Pancreas (tissue), 10 donors: Measurements from ENCODE around the gene ARMC12. TPM values are rescaled to one million over a fixed set of nuclear protein-coding genes. Genes with fewer than 3 reads are reported as not detected.

Experiments
- ATAC-seq, 4 donors: fragments of 200-7000 bp; cut with Tn5 transposase; one replicate each; pipeline versions ENCODE4 v1.8.0 to v1.9.1; 2020; ENCODE audit warnings: mild to moderate bottlenecking in 4 of 4, moderate library complexity in 4 of 4
- DNase-seq, 6 donors: peaks; one replicate each; pipeline ENCODE4 v3.0.0-alpha.2; 2020
- FAIRE-seq: peaks from 2 replicates; lab custom pipeline; 2012; peaks lifted over from hg19 to GRCh38; lab: Jason Lieb, UNC
- H3K27ac ChIP-seq, 4 donors: fragments of 200-600 bp; sonication (generic); 1 replicate in 3 of 4; 2 replicates in 1 of 4; pipeline versions ENCODE4 v1.5.0 to v1.8.0; 2020
- H3K27me3 ChIP-seq, 4 donors: fragments of 200-600 bp; one replicate each; pipeline ENCODE4 v1.8.0; 2021
- H3K36me3 ChIP-seq, 3 donors: fragments of 200-600 bp; sonication (generic) in 1 of 3; one replicate each; pipeline versions ENCODE4 v1.5.0 to v1.8.0; 2020 to 2021
- H3K4me1 ChIP-seq, 3 donors: fragments of 200-600 bp; one replicate each; pipeline ENCODE4 v1.8.0; 2021
- H3K4me3 ChIP-seq, 4 donors: fragments of 200-600 bp; sonication (generic) in 2 of 4; one replicate each; pipeline versions ENCODE4 v1.5.0 to v1.8.0; 2020 to 2021
- H3K9me3 ChIP-seq, 4 donors: fragments of 200-600 bp; one replicate each; pipeline ENCODE4 v1.8.0; 2021
- CTCF ChIP-seq, 4 donors: fragments of 200-600 bp; sonication (generic) in 3 of 4; IDR thresholded peaks; one replicate each; pipeline versions ENCODE4 v1.5.0 to v1.8.0; 2021; ENCODE audit warnings: antibody characterized with exemption in 4 of 4
- WGBS, 2 donors: extraction: QIAGEN DNeasy Blood & Tissue Kit; methylation state at CpG; one replicate each; pipeline ENCODE4 v1.1.7; 2013; 5-methylcytosine and 5-hydroxymethylcytosine counted together
- intact Hi-C, 3 donors: fragments of 100-400 bp; cut with DNase I; formaldehyde crosslinking; loops; one replicate each; pipeline versions ENCODE4 v1.11.1 to v1.14.2; 2022
- polyA plus RNA-seq, 2 donors: library from polyadenylated mRNA; stranded (reverse); fragments of 200-250 nt; gene quantifications; one replicate each; pipeline ENCODE4 v1.2.3, GENCODE V29; 2013
- total RNA-seq, 6 donors: library from RNA; stranded (reverse); fragmentation: NEBNext Ultra II Directional in 4 of 6; extraction: Animal tissue kit (Norgen Biotek cat#: 25700) in 4 of 6; gene quantifications; one replicate each; pipeline versions ENCODE4 v1.2.1 to v1.2.4, GENCODE V29; 2021 to 2023
- donor health status: healthy with polysubstance abuse.
- donor health status: DM: no; HTN: no; CAD: no; lungs with moderate emphysema.
- donor health status: DM: no; HTN: no; CAD: no.
- donor health status: control.
- donor health status: control.
- donor health status: Bipolar disorder and iron deficiency.
- donor health status: DM: yes; HTN: yes; CAD: no.
- donor health status: DM: no; HTN: no; CAD: no.
- donor health status: DM: no; HTN: no; CAD: no.
- donor health status: DM: yes; HTN: yes; CAD: no.

Gene ARMC12
- total and polyA plus RNA-seq, 8 donors: 0.12 to 2.6 (median 0.57) TPM

DNA sequence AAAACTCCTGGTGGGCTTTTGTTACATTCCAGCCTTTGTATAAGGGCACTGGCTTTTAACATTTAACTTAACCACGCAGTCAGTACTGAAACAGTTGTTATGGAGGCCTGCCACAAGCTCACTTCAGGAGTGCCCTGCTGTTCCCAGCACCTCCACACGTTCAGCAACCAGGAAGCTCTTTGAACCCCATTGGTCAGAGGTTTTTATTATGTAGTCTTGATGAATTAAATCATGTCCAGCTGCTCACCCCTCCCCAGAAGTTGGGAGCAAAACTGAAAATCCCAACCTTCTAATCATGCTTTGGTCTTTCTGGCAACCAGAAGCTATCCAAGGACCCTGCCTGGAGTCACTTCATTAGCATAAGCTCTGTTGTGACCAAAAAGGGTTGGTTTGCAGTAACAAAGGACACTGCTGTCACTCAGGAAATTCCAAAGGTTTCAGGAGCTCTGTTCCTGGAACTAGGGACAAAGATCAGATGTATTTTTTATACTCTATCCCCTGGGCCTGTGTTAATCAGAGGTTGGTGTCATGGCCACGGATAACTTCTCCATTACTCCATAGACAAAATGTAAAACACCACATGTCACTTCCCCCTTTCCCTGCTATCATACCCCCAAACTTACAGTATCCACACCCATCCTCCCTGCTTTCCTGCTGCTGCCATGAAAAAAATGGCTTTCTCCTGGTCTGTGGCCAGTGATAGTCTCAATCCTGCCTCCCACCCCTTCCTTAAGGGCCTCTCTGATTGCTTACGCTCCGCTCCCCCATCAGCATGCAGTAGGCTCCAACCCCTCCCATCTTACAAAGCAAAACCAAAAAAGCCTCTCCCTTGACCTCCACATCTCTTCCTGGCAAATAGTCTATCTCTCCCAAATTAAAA is 3.1 kb downstream of the ARMC12 start:
- no peaks in the 10 kb centered on the region for H3K27me3 ChIP-seq
- intact Hi-C loops: loop anchor here (5.0 to 10.0 kb wide), 5 partner anchors 53 to 218 kb away; partner anchors contain the start of gene FKBP5 (in 1 of the 3)
- no peak for FAIRE-seq

DNA sequence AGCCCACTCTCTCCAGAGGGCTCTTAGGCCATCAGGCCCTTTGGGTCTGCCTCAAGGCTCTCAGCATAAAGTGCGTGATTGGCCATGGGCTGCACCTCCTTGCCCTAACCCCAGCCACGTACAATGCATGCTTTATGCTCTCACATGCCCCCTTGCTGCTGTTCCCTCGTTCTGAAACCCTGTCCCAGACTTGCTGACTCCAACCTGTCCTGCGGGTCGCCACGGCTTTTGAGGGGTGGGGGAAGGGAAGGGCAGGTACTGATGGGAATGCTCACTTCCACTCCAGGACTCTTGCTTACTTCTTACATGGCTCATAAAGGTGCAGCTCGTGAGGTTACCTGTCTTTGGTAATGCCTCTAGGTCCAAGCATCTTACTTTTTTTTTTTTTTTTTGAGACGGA is 6.0 kb downstream of the ARMC12 start:
- DNase-seq (no peak), ATAC-seq (no peak), FAIRE-seq (no peak)
- intact Hi-C loops: loop anchor here in 1 of 3 donors (10.0 kb wide), 1 partner anchor 158 kb away; no protein-coding TSS in a partner anchor
- H3K36me3 ChIP-seq: no peaks in the 10 kb centered on the region
- no peak overlapping the region for H3K27ac ChIP-seq
- no peaks in the 10 kb centered on the region for H3K4me1 ChIP-seq
- no peak for TF ChIP-seq CTCF (IDR thresholded peaks at IDR 0.05)
- H3K9me3 ChIP-seq: no peaks in the 10 kb centered on the region
- H3K4me3 ChIP-seq: no peak overlapping the region
- 48 to 54% methylated on average over 7 to 8 of the region's 8 CpGs for WGBS, 2 donors
- no peaks in the 10 kb centered on the region for H3K27me3 ChIP-seq

More for the DNA sequence above, 3.1 kb downstream of the ARMC12 start:
- WGBS, 2 donors: 84 to 86% methylated on average over 5 of the region's 5 CpGs
- ATAC-seq: no peak
- peaks cover 10 to 15% (median 11%) of the 10 kb centered on the region in 3 donors for H3K4me1 ChIP-seq
- H3K36me3 ChIP-seq: no peaks in the 10 kb centered on the region
- no peak overlapping the region for H3K4me3 ChIP-seq
- no peak overlapping the region for H3K27ac ChIP-seq
- DNase-seq: no peak
- H3K9me3 ChIP-seq: no peaks in the 10 kb centered on the region
- TF ChIP-seq CTCF (IDR thresholded peaks at IDR 0.05): no peak

DNA sequence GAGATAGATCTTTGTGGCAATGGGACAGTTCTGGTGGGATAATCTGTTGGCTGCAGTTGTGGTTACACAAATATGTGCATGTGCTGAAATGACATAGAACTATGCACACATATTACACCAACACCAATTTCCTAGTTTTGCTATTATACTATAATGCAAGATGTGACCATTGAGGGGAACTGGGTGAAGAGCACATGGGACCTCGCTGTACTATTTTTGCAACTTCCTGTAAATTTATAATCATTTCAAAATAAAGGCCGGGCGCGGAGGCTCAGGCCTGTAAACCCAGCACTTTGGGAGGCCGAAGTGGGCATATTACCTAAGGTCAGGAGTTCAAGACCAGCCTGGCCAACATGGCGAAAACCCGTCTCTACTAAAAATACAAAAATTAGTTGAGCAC is 8.7 kb downstream of the ARMC12 start:
- Histone ChIP-seq H3K36me3 (no peaks in the 10 kb centered on the region), H3K4me1 (no peaks in the 10 kb centered on the region), H3K9me3 (no peaks in the 10 kb centered on the region), H3K27ac (no peak overlapping the region), H3K27me3 (no peaks in the 10 kb centered on the region), H3K4me3 (no peak overlapping the region)
- WGBS, 2 donors: 90 to 94% methylated on average over 7 of the region's 7 CpGs
- ATAC-seq: no peak
- TF ChIP-seq CTCF (IDR thresholded peaks at IDR 0.05): no peak
- DNase-seq: no peak
- intact Hi-C loops: loop anchor here in 1 of 3 donors (10.0 kb wide), 1 partner anchor 161 kb away; no protein-coding TSS in a partner anchor
- no peak for FAIRE-seq

GRCh38 chr6:35746516-35746915 is 9.7 kb downstream of the ARMC12 start:
- H3K4me1 ChIP-seq: no peaks in the 10 kb centered on the region
- DNase-seq: no peak
- no peak for ATAC-seq
- no peaks in the 10 kb centered on the region for H3K36me3 ChIP-seq
- no peak for FAIRE-seq
- intact Hi-C loops: loop anchor here in 1 of 3 donors (10.0 kb wide), 1 partner anchor 162 kb away; no protein-coding TSS in a partner anchor
- no peak overlapping the region for H3K27ac ChIP-seq
- H3K27me3 ChIP-seq: no peaks in the 10 kb centered on the region
- no peaks in the 10 kb centered on the region for H3K9me3 ChIP-seq
- WGBS, 2 donors: 86 to 97% methylated on average over 3 of the region's 3 CpGs
- no peak overlapping the region for H3K4me3 ChIP-seq
- no peak for TF ChIP-seq CTCF (IDR thresholded peaks at IDR 0.05)
